Measurements from ENCODE around the gene C1QL1. TPM values are rescaled to one million over a fixed set of nuclear protein-coding genes. Genes with fewer than 3 reads are reported as not detected.

The C1QL1 gene
- polyA plus RNA-seq, 1 donor (not counting 4 experiments of a cell fraction or from before 2014, with no cell fraction given), result 0.04 TPM

DNA sequence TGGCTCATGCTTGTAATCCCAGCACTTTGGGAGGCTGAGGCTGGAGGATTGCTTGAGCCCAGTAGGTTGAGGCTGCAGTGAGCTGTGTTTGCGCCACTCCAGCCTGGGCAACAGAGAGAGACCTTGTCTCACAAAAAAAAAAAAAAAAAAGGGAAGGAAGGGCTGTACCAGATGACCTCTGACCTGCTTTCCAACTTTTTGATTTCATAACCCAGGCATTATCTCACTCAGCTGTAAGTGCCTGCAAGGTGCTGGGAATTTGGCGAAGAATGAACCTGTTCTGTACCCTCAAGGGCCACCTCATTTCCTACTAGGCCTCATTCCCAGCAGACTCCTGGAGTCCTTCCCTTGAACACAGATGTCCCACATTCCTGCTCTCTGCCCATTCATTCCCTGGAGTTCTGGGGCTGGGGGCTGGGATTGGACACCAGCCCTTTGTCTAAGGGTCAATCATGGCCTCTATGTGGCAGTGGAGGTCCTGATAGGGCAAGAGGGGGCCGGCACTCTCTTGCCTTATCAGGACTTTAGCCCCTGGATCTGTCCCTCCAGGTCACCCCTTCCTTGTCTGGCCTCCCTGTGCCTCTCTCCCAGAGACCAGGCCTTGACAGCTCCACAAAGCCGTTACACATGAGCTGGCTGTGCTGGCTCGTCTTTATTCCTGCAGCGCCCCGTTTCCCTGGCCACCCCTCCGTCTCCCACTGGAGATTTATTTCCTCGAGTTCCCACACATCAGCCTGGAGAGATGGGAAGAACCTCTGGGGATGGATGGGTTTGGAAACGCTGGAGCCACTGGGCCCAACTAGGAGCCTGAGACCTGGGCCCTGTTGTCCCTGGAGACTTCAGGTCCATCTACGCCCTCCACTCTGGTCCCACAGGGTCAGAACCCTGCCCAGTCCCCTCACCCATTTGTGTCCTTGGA lies 52.0 kb downstream of the C1QL1 start:
- dilution Hi-C loops (cut with MboI; ENCODE audit: extremely low pct_ligation_motif_present, low sequenced_read_pairs), result loop anchor here (25.0 kb wide), 1 partner anchor 96 kb away; no protein-coding TSS in a partner anchor
- TF ChIP-seq, protein P1, sequence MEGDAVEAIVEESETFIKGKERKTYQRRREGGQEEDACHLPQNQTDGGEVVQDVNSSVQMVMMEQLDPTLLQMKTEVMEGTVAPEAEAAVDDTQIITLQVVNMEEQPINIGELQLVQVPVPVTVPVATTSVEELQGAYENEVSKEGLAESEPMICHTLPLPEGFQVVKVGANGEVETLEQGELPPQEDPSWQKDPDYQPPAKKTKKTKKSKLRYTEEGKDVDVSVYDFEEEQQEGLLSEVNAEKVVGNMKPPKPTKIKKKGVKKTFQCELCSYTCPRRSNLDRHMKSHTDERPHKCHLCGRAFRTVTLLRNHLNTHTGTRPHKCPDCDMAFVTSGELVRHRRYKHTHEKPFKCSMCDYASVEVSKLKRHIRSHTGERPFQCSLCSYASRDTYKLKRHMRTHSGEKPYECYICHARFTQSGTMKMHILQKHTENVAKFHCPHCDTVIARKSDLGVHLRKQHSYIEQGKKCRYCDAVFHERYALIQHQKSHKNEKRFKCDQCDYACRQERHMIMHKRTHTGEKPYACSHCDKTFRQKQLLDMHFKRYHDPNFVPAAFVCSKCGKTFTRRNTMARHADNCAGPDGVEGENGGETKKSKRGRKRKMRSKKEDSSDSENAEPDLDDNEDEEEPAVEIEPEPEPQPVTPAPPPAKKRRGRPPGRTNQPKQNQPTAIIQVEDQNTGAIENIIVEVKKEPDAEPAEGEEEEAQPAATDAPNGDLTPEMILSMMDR (optimal IDR thresholded peaks at IDR 0.05 in 1 of 3, IDR thresholded peaks at IDR 0.05 in 1 of 3, conservative IDR thresholded peaks at IDR 0.05 in 1 of 3; ENCODE audit: extremely low read depth in 1 of 3, insufficient read depth in 2 of 3, low read length in 3 of 3), result no peak
- no peak for TF ChIP-seq EZH2 (IDR thresholded peaks at IDR 0.05; ENCODE audit: low read length)

DNA sequence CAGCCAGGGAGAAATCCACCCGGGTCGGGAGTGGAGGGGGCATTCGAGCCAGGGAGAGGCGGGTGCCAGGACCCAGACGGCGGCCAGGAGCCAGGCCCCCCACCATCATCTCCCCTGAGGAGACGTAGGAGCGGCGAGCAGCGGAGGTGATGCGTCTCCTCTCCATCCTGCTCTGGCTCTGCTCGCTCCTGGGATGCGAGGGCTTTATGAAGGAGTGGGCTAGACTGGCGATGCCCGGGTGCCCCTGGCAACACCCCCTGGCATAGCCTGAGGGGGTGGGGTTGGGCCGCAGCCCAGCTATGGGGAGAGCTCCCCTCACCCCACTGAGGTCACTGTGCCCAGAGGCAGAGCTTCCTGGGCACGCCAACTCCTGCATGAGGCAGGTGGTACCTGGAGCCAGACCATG lies 52.8 kb downstream of the C1QL1 start, which contains the start of gene GFAP:
GFAP (minus strand) TSS at position 180 of the 406 bp plus-strand sequence; CDS start at position 166, 14 bp downstream.
- Histone ChIP-seq H3K9me3 (ENCODE audit: control insufficient read depth, low read depth, low read length) (no peaks in the 10 kb centered on the region), H2AFZ (ENCODE audit: control insufficient read depth, low read length) (no peak within 1 kb of the TSS)

More for the DNA sequence above, 52.0 kb downstream of the C1QL1 start:
- no peak overlapping the region for H3K27ac ChIP-seq (ENCODE audit: control insufficient read depth, insufficient read depth, low read length)
- no peaks in the 10 kb centered on the region for H3K36me3 ChIP-seq (ENCODE audit: control insufficient read depth in 2 of 2, extremely low read depth in 1 of 2, insufficient read depth in 2 of 2, low read length in 2 of 2)
- H2AFZ ChIP-seq (ENCODE audit: control insufficient read depth, low read length), result peak overlapping the region; percentile 37
- H3K4me1 ChIP-seq (ENCODE audit: control insufficient read depth, extremely low read depth, insufficient read depth, low read length), result peaks cover 33% of the 10 kb centered on the region
- H3K9me1 ChIP-seq (ENCODE audit: control insufficient read depth, extremely low read depth, insufficient read depth, low read length), result peaks cover 2% of the 10 kb centered on the region
- DNase-seq (ENCODE audit: low read depth, low spot score) (no peak), FAIRE-seq (peak; percentile 55)
- no peaks in the 10 kb centered on the region for H3K9me3 ChIP-seq (ENCODE audit: control insufficient read depth, low read depth, low read length)
- H3K9ac ChIP-seq (ENCODE audit: control insufficient read depth, extremely low read depth, insufficient read depth, low read length), result no peak overlapping the region
- no peak overlapping the region for H3K4me3 ChIP-seq (ENCODE audit: control insufficient read depth in 2 of 3, extremely low read depth in 1 of 3, insufficient read depth in 2 of 3, low read depth in 1 of 3, low read length in 3 of 3)
- H3K27me3 ChIP-seq (ENCODE audit: control insufficient read depth, extremely low read depth, insufficient read depth, low read length), result no peaks in the 10 kb centered on the region
- H4K20me1 ChIP-seq (ENCODE audit: control insufficient read depth, extremely low read depth, insufficient read depth, low read length), result no peaks in the 10 kb centered on the region
- H3K4me2 ChIP-seq (ENCODE audit: control insufficient read depth, extremely low read depth, insufficient read depth, low read depth, low read length), result peak overlapping the region; percentile 89
- H3K79me2 ChIP-seq (ENCODE audit: control insufficient read depth, insufficient read depth, low read length), result no peaks in the 10 kb centered on the region

More for the DNA sequence above, 52.8 kb downstream of the C1QL1 start, which contains the start of gene GFAP:
- H3K4me2 ChIP-seq (ENCODE audit: control insufficient read depth, extremely low read depth, insufficient read depth, low read depth, low read length), result no peak within 1 kb of the TSS
- no peaks in the 10 kb centered on the region for H3K36me3 ChIP-seq (ENCODE audit: control insufficient read depth in 2 of 2, extremely low read depth in 1 of 2, insufficient read depth in 2 of 2, low read length in 2 of 2)
- no peak within 1 kb of the TSS for H3K27ac ChIP-seq (ENCODE audit: control insufficient read depth, insufficient read depth, low read length)
- no peaks in the 10 kb centered on the region for H3K79me2 ChIP-seq (ENCODE audit: control insufficient read depth, insufficient read depth, low read length)
- no peaks in the 10 kb centered on the region for H4K20me1 ChIP-seq (ENCODE audit: control insufficient read depth, extremely low read depth, insufficient read depth, low read length)
- DNase-seq (ENCODE audit: low read depth, low spot score) (no peak), FAIRE-seq (no peak)
- H3K9ac ChIP-seq (ENCODE audit: control insufficient read depth, extremely low read depth, insufficient read depth, low read length), result no peak within 1 kb of the TSS
- H3K27me3 ChIP-seq (ENCODE audit: control insufficient read depth, extremely low read depth, insufficient read depth, low read length), result no peaks in the 10 kb centered on the region
- dilution Hi-C loops (cut with MboI; ENCODE audit: extremely low pct_ligation_motif_present, low sequenced_read_pairs), result loop anchor here (25.0 kb wide), 1 partner anchor 97 kb away; no protein-coding TSS in a partner anchor
- peaks cover 37% of the 10 kb centered on the region for H3K4me1 ChIP-seq (ENCODE audit: control insufficient read depth, extremely low read depth, insufficient read depth, low read length)
- TF ChIP-seq, protein P1 (optimal IDR thresholded peaks at IDR 0.05 in 1 of 3, IDR thresholded peaks at IDR 0.05 in 1 of 3, conservative IDR thresholded peaks at IDR 0.05 in 1 of 3; ENCODE audit: extremely low read depth in 1 of 3, insufficient read depth in 2 of 3, low read length in 3 of 3), result no peak
- TF ChIP-seq EZH2 (IDR thresholded peaks at IDR 0.05; ENCODE audit: low read length), result no peak
- no peak within 1 kb of the TSS for H3K4me3 ChIP-seq (ENCODE audit: control insufficient read depth in 2 of 3, extremely low read depth in 1 of 3, insufficient read depth in 2 of 3, low read depth in 1 of 3, low read length in 3 of 3)
- peaks cover 2% of the 10 kb centered on the region for H3K9me1 ChIP-seq (ENCODE audit: control insufficient read depth, extremely low read depth, insufficient read depth, low read length)
